Esophagus squamous epithelium (tissue), 4 donors: ENCODE measurements around the gene DUOXA2.

Experiments used
- POLR2A ChIP-seq, 4 donors: fragments of 450-650 bp; IDR thresholded peaks; one replicate each; pipeline ENCODE4 v1.6.1; 2017; ENCODE audit warnings: antibody characterized with exemption in 4 of 4, mild to moderate bottlenecking in 4 of 4, moderate library complexity in 3 of 4
- TF ChIP-seq, protein P1 (sequence below), 6 experiments: fragments of 450-650 bp in 4 of 6; fragments of 200-600 bp in 2 of 6; sonication (generic) in 2 of 6; IDR thresholded peaks; one replicate each; pipeline ENCODE4 v1.5.1; 2016 to 2019; ENCODE audit warnings: antibody characterized with exemption in 6 of 6, mild to moderate bottlenecking in 4 of 6, moderate library complexity in 4 of 6

DNA sequence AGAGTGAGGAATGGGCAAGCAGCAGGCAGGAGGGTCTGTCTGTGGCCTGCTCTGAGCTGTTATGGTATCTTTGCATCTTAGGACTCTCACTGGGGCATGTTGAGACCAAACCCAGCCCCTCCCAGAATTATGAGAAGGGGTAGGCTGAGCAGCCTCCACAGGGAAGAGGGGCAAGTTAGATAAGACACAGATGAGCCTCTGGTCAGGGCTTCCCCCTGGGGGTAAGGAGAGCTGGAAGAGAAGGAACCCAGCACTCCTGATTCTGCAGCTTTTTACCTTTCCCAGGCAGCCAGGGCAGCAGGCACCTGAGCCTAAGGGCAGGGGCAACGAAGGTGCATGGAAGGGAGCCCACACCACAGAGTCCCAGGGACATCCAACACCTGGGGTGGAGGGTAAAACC, 34.9 kb downstream of the DUOXA2 start:
- TF ChIP-seq POLR2A (IDR thresholded peaks at IDR 0.05): no peak
- TF ChIP-seq, protein P1, sequence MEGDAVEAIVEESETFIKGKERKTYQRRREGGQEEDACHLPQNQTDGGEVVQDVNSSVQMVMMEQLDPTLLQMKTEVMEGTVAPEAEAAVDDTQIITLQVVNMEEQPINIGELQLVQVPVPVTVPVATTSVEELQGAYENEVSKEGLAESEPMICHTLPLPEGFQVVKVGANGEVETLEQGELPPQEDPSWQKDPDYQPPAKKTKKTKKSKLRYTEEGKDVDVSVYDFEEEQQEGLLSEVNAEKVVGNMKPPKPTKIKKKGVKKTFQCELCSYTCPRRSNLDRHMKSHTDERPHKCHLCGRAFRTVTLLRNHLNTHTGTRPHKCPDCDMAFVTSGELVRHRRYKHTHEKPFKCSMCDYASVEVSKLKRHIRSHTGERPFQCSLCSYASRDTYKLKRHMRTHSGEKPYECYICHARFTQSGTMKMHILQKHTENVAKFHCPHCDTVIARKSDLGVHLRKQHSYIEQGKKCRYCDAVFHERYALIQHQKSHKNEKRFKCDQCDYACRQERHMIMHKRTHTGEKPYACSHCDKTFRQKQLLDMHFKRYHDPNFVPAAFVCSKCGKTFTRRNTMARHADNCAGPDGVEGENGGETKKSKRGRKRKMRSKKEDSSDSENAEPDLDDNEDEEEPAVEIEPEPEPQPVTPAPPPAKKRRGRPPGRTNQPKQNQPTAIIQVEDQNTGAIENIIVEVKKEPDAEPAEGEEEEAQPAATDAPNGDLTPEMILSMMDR (IDR thresholded peaks at IDR 0.05): no peak
